Activated CD8-positive, alpha-beta memory T cell treated with anti-CD3 and anti-CD28 coated beads for 1 hour (primary cell): ENCODE results near the gene NDE1.

ENCODE experiments used
- DNase-seq, 2 donors: peaks; one replicate each; pipeline ENCODE4 v3.0.0-alpha.2; 2020; ENCODE audit warnings: low read depth in 1 of 2; ENCODE audit errors: extremely low read depth in 1 of 2

The NDE1 gene

DNA sequence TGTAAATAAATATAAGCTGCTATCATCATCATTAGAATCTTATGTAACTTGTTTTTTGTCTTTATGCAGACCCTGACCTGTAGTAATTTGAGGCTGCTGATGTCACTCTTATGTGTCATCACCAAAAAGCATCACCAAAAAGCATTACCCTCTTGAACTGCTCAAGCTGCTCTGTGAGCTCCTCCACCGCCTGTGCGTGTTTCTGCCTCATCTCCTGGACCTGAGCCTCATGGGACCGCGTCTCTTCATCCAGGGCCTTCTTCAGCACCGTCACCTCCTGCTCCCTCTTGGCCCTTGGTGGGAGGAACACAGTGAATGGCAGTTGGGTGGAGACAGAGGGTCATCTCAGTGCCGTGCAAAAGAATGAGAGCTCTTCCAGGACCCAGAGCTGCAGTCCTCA is 82.4 kb downstream of the NDE1 start:
- DNase-seq = no peak

DNA sequence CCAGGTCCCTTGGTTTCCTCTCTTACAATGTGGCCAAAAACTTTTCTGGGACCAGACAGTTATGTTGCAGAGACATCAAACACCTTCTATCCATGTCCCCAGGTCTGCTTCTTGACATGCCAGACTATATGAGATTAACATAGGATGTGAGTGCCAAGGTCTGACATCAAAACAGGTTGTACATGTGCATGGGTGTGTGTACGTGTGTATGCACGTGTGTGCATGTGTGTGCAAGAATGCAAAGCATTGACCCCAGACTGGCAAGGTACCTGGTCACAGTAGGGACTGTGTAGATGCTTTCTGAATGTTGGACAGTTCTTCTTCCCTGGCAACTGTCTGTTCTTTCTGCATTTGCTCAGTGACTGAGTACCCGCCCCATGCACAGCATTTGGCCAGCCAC is 85.6 kb downstream of the NDE1 start:
- no peak for DNase-seq

DNA sequence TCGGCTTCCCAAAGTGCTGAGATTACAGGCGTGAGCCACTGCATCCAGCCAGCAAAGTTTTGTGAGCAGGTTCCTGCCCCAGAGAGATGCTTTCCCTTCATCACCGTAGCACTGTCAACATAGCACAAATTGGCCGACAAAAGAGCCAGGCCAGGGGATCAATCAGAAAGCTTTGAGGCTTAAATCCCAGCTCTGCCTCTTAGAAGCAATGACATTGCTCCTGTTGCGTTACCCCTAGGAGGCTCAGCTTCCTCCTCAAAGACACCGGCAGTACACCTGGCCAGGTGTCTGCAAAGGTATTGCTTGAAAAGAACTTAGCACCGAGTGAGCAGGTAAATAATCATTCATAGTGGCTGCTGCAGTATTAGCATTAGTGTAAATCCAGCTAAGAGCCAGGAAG is 86.5 kb downstream of the NDE1 start:
- DNase-seq = no peak

DNA sequence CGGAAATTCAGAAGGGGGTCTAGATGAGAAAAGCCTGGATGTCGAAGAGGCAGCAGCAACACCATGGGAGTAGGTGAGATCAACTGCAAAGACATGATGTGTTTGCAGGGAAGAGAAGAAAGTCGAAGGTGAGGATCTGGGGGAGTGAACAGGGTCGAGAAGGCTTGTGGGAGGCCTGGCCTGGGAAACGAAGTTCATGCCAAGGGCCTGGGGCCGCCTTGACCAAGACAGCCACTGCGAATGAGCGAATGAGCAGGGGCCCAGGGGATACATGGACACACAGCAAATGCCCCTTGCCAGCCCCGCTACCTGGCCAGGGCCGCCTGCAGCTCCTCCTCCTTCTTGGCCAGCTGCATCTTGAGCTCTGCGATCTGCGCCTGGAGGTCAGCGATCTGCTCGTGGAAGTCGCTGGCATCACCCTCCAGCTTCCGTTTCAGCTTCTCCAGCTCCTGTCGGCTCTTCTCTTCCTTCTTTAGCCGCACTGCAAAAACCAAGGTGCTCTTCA is 87.1 kb downstream of the NDE1 start:
- DNase-seq = no peak

DNA sequence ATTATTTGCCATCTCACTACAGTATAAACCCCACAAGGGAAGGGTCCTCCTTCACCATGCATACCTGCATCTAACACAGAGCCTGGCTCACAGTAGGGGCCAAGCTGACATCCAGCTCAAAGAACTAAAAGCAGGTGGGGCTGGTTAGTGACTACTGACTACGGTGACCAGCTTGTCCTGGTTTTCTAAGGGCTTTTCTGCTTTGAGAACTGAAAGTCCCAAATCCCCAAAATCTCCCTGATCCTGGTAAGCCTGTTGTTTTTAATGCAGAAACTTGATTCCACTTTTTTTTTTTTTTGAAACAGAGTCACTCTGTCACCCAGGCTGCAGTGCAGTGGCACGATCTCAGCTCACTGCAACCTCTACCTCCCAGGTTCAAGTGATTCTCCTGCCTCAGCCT is 89.4 kb downstream of the NDE1 start:
- no peak for DNase-seq

DNA sequence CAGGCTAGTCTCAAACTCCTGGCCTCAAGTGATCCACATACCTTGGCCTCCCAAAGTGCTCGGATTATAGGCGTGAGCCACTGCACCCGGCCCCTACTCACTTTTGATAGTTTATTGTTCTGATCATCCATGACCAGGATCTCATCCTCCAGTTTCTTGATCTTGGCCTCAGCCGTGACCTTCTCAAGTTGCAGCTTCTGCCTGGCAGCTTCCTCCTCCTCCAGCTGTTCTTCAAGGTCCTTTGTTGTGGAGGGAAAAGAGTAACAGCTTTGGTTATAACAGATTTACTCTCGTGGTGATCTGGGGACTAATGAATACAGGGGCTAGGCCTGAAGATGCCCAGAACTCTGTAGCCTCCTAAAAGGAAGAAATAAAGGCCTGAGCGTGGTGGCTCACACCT is 89.9 kb downstream of the NDE1 start:
- DNase-seq = no peak

DNA sequence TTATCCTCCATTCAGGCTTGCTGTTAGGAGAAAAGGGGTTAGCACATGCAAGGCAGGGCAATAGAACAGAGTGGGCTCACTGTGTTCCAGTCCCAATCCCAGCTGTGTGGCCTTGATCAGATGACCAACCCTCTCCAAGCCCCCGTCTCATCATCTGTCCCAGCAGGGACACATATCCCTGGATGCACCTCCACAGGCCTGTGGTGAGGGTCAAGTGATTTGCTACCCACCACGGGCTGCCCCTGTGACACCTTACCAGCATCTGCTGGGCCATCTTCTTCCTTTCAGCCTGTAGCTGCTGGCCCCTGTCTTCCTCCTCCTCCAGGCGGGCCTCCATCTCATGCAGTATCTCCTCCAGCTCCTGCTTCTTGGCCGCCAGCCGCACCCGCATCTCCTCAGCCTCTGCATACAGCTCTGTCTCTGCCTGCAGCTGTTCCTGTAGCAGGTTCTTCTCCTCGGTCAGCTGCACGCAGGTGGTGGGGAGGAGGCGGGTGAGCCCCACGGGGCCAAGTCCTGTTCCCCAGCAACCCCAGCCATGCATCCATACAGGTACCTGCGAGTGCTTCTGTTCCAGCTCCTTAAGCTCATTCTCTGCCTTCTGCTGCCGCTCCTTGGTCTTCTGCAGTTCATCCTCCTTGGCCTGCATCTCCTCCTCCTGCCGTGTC is 91.3 kb downstream of the NDE1 start:
- no peak for DNase-seq

DNA sequence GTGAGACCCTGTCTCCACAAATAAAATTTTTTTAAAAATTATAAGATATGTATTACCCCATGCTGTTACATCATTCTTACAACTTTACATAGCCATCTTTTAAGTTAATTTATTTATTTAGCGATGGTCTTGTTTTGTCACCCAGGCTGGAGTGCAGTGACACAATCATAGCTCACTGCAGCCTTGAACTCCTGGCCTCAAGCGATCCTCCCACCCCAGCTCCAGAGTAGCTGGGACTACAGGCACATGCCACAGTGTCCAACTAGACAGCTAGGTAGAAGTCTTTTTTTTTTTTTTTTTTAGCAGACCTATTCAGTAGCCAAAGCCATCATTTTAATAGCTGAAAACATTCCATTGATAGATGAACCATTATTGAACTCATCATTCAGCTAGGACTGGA is 92.7 kb downstream of the NDE1 start:
- DNase-seq = no peak

DNA sequence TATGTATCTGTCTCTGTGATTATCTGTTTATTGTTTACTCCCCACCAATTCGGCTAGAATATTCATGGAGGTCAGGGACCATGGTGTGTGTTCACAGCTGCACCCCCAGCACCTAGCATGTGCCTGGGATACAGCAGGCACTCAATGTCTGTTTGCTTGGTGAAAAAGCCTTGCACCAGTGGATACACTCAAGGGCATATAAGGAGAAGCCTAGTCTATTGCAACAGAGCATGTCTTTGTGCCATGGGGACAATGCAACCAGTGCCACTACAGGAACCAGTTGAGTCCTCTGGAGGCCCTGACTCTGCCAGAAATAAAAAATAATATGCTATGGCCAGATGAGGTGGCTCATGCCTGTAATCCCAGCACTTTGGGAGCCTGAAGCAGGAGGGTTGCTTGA is 93.6 kb downstream of the NDE1 start:
- DNase-seq = no peak

DNA sequence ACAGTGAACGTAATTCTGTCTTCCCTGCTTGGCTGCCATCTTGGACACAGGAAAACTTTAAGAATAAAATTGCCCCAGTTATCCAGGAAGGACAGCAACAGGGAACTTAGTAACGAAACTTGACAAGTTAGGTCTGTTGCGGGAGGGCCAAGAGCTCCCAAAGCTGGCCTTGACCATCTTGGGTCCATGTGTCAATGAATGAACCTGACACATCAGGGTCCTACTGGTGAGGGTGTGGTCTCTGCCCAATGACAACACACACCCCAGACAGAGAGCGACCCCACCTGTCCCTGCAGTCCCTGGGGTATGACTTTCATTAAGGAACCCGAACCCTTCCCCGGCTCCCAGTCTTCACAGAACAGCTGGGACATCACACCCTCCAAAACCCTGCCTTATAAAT is 96.3 kb downstream of the NDE1 start:
- DNase-seq = no peak

DNA sequence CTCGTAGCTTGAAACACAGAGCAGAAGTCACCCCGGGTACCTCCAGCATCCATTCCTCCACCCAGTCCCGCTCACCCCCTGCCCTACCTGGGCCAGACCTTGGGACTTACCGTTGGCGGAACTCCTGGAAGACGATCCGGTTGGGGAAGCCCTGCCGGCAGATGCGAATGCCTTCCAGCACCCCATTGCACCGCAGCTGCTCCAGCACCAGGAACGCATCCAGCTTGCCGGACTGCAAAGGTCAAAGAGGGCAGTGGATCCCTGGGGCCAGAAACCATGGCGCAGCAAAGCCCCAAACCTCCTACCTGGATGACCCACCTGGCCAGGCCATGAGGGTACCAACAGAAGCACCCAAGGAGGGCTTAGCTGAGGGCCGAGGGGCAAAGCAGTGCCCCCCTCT is 97.9 kb downstream of the NDE1 start:
- DNase-seq = no peak

DNA sequence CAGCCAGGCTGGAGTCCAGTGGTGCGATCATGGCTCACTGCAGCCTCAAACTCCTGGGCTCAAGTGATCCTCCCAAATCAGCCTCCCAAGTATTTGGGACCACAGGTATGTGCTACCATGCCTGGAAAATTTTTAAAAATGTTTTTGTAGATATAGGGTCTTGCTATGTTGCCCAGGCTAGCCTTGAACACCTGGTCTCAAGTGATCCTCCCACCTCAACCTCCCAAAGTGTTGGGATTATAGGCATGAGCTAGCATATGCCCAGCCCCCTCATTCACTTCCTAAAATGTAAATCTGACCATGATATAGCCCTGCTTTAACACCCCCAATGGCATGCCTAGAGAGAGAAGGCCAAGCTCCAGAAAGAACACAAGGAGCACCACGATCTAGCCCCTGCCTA is 98.6 kb downstream of the NDE1 start:
- no peak for DNase-seq

DNA sequence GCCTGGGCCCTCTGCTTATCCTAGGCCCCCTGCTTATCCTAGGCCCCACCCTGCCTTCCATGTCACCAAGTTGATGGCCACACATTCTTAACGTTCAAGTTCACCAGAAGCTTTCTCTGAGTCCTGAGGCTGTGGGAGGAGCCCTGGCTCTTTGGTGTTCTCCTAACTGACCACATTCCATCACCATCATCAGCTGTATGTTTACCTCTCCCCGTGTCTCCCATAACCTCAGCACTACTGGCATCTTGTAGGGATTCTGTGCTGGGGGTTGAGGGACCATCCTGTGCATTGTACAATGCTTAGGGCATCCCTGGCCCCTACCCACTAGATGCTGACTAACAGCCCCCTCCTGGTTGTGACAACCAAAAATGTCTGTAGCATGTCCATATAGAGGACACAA is 99.3 kb downstream of the NDE1 start:
- no peak for DNase-seq

DNA sequence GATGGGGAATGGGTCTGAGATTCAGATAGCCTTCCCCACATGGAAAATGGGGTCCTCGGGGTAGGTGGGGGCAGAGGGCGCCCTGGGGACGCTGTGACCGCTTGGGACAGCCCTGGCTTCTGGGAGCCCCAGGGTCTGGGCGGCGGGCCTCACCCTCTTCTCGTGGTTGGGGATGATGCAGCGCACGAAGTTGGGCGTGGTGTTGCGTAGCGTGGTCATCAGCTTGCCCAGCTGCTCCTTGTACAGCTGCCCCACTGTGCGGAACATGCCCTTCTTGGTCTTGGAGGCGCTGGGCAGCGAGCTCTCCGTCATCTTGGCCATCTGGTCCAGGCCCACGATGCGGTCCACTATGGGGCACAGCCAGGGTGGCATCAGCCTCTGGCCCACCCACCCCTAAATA is 99.9 kb downstream of the NDE1 start:
- DNase-seq = no peak

DNA sequence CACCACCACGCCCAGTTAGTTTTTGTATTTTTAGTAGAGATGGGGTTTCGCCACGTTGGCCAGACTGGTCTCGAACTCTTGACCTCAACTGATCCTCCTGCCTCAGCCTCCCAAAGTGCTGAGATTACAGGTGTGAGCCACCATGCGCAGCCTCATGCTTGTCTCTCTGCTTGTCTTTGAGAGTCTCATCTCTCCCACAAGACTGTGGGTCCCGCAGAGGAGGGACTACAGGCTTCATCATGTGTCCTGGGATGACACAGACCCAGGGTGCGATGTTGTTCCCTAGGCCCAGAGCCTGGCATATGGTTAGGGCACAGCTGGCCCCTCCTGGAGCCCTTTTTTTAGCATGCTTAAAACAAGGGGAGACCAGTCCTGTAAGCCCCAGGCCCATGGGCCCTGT is 101.9 kb downstream of the NDE1 start:
- DNase-seq = no peak

DNA sequence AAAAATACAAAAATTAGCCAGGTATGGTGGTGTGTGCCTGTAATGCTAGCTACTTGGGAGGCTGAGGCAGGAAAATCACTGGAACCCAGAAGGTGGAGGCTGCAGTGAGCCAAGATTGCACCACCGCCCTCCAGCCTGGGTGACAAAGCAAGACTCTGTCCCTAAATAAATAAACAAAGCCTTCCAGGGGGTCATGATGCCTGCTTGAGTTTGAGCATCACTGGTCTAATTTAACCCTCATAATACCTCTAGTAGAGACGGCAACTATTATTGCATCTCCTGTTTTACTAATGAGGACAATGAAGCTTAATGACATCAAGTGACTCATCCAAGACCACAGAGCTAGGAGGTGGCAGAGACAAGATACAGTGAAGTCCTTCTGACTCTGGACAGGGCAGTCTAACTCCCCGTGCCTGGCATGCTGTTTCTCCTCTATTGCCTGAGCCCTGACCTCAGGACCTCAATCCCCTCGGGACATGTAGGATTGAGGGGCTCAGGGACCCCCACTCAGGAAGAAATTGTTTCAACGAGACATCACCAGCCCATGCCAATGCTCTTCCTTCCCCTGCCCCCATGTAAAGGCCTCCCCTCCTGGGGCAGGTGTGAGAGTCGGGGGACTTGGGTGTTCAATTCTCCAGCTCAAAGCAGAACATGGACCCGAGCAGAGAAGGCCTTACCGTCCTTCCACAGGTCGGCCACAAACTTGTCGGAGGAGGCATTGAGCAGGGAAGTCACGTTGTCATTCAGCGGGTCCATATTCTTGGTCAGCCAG is 102.9 kb downstream of the NDE1 start:
- DNase-seq = no peak

DNA sequence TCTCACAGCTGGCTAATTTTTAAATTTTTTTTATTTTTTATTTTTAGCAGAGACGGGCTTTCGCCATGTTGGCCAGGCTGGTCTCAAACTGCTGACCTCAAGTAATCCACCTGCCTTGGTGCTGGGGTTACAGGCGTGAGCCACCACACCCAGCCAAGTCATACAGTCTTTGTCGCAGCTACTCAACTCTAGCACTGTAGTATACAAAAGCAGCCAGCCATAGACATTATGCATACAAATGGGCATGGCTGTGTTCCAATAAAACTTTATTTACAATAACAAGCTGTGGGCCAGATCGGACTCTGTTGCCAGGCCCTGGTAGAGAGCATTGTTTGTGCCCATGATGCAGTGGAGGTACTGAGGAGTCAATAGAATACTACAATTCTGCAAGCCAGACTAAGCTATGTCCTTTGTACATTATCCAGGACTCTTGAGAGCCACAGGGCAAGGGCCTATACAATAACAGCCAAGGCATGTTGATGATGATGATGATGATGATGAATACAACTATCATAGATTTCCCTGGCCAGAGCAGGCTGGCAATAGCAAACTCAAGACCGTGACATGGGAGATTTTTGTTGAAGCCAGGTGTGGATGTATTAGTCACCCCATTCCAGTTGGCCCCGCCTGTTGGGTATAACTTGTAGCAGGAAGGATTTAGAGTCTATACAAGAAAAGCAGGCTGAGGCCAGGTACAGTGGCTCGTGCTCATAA is 104.9 kb downstream of the NDE1 start:
- DNase-seq = no peak

DNA sequence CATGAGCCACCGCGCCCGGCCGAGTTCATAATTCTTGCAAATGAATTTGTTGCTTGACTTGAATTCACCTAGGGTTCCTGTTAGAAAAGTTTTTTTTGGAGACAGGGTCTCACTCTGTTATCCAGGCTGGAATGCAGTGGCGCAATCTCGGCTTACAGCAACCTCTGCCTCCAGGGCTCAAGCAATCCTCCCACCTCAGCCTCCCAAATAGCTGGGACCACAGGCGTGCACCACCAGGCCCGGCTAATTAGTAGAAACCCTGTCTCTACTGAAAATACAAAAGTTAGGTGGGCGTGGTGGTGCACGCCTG is 107.0 kb downstream of the NDE1 start:
- no peak for DNase-seq

DNA sequence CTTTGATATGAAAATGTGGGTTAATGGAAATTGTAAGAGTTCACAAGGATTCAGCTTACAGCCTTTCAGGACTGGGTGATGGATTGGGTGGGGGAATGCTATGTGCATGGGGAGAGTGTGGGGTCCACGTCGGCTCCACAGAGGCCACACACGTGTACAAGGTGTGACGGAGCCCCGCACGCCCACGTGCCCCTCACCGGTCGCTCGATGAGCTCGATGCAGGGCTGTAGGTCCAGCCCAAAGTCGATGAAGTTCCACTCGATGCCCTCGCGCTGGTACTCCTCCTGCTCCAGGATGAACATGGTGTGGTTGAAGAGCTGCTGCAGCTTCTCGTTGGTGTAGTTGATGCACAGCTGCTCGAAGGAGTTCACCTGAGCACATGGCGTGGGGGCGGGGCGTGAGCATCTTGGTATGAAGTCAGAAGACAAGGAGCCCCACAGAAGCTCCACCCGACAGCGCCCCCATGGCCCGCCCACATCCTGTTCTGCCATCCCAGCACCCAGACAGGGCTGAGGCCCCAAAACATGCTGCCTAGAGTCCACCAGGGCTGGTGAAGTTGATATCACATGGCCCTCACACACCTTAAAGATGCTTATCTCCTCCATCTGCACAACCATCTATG is 107.7 kb downstream of the NDE1 start:
- no peak for DNase-seq

DNA sequence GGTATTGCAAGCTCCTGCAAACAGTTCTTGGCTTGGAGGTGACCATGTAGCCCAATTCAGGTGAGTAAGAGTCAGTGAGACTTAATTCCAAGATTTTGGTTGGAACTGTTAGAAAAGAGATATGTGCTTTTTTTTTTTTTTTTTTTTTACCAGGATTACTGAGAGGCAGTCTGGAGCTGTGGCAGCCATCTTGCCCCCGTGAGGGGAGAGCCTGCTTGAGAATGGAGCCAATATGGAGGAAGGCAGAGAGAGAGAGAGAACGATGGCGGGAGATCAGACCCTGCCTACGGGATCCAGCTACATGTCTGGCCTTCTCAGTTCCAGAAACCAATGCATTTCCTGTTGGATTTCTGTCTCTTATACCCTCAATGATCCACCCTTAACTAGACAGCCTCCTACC is 109.0 kb downstream of the NDE1 start:
- DNase-seq = no peak

DNA sequence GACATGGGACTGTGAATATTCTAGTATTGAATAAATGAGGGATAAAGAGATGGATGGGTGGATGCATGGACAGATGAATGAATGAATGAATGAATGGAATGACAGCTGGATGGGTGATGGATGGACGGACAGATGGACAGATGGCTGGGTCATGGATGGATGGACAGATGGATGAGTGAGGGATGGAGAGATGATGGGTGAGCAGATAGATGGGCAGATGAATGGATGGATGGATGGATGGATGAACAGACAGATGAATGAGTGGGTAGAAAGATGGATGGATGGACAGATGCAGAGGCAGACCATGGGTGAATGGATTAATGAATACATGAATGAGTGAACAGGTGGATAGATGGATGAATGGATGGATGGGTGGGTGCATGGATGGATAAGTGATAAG is 110.1 kb downstream of the NDE1 start:
- DNase-seq = no peak

DNA sequence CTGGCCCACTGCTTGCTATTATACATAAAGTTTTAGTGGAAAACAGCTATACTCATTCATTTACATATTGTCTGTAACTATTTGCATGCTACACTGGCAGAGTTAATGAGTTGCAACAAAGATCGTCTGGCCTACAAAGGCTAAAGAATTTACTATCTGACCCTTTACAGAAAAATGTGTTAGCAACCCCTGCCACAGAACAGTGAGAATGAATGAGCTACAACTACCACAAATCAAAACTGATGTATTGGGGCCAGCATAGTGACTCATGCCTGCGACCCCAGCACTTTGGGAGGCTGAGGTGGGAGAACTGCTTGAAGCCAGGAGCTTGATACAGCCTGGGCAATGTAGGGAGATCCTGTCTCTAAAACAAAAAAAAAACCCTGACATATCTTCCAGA is 114.1 kb downstream of the NDE1 start:
- DNase-seq = no peak
